Brain pericyte (primary cell): Measurements from ENCODE around the gene TESK2.
A peak's percentile ranks its signal among the peaks of the same experiment; 100 is the strongest.

ENCODE experiments used
- DNase-seq: peaks from one replicate; pipeline ENCODE4 v3.0.0-alpha.2; 2012; ENCODE audit warnings: low read depth, low spot score

TESK2 gene

DNA sequence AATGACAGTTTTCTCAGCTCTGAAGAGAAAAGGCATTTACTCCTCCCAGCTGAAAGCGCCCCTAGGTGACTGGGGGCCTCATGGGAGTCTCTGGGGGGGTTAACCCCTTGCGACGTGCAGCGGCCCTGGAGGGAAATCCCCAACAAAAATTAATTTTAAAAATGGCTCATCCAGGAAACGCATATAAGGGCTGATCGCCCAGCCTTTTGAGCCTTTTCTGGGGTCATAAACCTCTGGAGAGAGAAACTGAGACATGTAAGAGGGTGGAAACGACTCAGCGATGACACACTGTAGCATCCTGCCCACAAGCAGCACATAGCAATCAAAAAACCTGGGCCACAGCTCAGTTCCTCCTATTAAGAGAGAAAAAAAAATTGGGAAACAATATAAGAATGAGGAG lies 184.6 kb downstream of the TESK2 start:
- DNase-seq: no peak

GRCh38 chr1:45305231-45305630 lies 185.7 kb downstream of the TESK2 start:
- DNase-seq: no peak

GRCh38 chr1:45304311-45305081 lies 186.5 kb downstream of the TESK2 start:
- no peak for DNase-seq

DNA sequence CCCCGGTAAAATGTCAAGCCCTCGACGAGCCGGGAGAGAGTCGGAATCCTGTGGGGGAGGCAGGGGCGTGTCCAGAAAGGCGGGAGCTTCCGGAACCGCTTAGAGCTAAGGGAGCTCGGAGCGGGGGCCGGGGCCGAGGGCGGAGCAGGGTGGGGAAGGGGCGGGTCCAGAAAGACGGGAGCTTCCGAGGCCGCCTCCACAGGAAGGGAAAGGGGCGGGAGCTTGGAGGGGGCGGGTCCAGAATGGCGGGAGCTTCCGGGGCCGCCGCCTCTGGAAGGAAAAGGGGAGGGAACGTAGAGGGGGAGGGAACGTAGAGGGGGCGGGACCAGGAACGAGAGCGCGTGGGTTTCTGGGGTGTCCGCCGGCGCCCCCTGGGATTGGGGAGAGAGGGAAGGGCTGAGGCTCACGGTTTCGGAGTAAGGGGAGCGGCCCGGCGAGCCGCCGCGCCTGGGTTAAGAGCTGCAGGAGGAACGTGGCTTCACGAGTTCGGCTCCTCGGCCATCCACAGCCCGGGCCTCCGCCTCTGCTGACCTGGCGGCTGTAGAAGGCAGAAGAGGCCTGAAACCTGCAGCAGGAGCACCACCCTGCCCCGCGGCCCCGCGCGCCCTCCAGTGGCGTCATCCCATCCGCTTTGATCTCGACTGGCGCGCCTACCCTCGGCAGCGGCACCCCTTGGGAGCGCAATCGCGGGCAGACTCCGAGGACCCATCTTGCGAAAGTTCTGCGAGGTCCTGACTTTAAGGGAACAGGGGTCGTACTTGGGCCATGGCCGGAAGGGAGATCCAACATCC lies 187.2 kb downstream of the TESK2 start:
- peak; percentile 88 for DNase-seq

DNA sequence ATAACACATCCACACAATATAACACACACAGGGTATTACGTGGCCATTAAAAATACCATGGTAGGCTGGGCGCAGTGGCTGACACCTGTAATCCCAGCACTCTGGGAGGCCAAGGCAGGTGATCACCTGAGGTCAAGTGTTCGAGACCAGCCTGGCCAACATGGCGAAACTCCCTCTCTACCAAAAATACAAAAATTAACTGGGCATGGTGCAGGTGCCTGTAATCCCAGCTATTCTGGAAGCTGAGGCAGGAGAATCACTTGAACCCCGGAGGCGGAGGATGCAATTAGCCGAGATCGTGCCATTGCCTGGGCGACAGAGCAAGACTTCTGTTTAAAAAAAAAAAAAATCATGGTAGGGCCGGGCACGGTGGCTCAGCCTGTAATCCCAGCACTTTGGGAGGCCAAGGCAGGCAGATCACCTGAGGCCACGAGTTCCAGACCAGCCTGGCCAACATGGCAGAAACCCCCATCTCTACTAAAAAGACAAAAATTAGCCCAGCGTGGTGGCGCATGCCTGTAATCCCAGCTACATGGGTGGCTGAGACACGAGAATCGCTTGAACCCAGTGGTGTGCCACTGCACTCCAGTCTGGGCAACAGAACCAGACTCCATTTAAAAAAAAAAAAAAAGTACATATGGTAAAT lies 188.3 kb downstream of the TESK2 start:
- no peak for DNase-seq

DNA sequence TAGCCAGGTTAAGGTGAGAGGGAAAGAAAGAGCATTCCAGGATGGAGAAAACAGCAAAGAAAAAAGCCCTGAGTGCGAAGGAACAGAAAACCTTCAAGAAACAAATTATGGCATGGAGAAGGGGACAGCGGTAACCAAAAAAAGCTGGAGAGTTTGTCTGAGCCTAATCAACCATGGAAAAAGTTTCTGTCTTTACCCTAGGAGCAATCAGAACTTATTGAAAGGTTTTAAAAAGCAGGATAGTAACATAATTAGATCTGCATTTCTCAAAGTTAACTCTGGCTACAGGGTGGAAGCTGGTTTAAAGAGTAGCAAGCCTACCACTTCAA lies 190.3 kb downstream of the TESK2 start:
- no peak for DNase-seq

DNA sequence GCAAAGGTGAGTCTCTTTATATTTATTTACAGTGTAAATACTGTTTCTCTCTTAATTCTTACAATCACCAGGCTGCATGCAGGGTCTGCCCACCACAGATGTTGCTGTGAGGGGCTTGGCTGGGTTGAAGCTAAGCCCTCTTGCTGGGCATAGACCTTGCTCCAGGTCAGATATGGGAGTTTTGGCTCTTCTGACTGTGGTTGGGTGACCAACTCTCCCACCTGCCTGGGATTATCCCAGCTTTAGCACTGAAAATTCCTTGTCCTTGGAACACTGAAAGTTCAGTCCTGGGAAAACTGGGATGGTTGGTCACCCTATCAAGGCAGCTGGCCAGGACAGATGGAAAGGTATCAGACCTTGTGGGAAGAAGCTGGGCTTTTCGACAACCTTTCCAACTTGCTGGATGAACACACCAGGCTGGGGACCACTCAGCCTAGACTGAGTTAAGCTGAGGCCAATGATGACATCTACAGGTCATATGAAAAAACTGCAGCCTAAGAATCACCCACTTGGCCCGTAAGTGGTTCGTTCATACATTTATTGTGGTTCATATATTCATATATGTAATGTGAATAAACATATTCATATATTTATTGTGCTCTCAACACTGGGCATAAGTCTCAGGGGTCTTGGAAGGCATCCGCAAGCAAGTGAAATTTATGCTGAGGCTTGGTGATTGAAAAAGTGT lies 190.8 kb downstream of the TESK2 start:
- peak; percentile 39 for DNase-seq

DNA sequence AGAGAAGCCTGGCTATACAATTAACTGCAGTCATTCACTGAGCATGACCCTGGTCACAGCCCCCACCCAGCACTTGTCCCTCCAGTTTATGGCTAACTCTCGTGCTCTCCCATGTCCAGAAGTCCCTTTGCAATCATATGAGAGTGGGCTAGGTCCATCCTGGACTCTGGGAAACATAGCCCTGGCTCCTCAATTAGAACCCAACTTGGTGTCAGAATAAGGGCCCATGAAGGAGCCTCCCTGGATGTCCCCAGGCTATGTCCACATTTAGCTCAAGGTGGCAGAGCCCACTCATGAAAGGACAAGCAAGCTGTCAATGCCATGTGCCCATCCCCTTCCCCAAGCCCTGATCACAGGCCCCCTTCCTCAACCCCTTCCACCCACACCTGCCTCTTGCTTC lies 191.7 kb downstream of the TESK2 start:
- DNase-seq: no peak

- DNase-seq: no peak
These were observed 193.2 kb downstream of the TESK2 start for GRCh38 chr1:45297666-45298356.
